GM12878 (cell line): ENCODE results near the gene KCNMB2. TPM values are rescaled to one million over a fixed set of nuclear protein-coding genes. Genes with fewer than 3 reads are reported as not detected.

Source experiments
- ATAC-seq: fragments of 200-7000 bp; cut with Tn5 transposase; 3 replicates; pipeline ENCODE4 v1.9.1; 2020; ENCODE audit warnings: mild to moderate bottlenecking, moderate library complexity
- BruUV-seq: library from RNA; stranded (reverse); fragments of 400-500 nt; replicated peaks from 2 replicates; lab custom pipeline; 2021; lab: Mats Ljungman, UMichigan
- CTCF ChIA-PET: fragments of 300-600 bp; sonication (Branson Sonifier 250); formaldehyde crosslinking; extraction: SDS; loops from one replicate; lab custom pipeline; 2021; ENCODE audit warnings: inconsistent platforms; lab: Yijun Ruan, JAX
- POLR2A ChIA-PET: fragments of 350-600 bp; formaldehyde crosslinking; extraction: SDS; loops from one replicate; lab custom pipeline; 2021; ENCODE audit warnings: inconsistent platforms; lab: Charles Lee
- RAD21 ChIA-PET: fragments of 300-600 bp; sonication (Branson Sonifier 250); formaldehyde crosslinking; loops from one replicate; lab custom pipeline; 2023; ENCODE audit warnings: antibody characterized with exemption; ENCODE audit not compliant: unreplicated experiment; lab: Charles Lee
- SMC1A ChIA-PET: fragments of 300-600 bp; sonication (Branson Sonifier 250); formaldehyde crosslinking; loops from one replicate; lab custom pipeline; 2023; ENCODE audit not compliant: unreplicated experiment, uncharacterized antibody; lab: Charles Lee
- DNase-seq: peaks from one replicate; pipeline ENCODE4 v3.0.0-alpha.2; 2011; ENCODE audit warnings: low read depth, low spot score
- FAIRE-seq: peaks from 3 replicates; lab custom pipeline; 2011; peaks lifted over from hg19 to GRCh38; lab: Jason Lieb, UNC
- H2AFZ ChIP-seq: 2 replicates; pipeline ENCODE4 v1.6.0; 2011; ENCODE audit warnings: low read depth, low read length, control low read depth; ENCODE audit not compliant: control insufficient read depth
- H3K27ac ChIP-seq: 2 replicates; pipeline ENCODE4 v1.5.1; 2011; ENCODE audit warnings: control low read depth; ENCODE audit not compliant: control insufficient read depth, insufficient read depth
- H3K27me3 ChIP-seq, 2 experiments: replicated peaks in 1 of 2; 2 replicates each; pipeline versions ENCODE4 v1.6.0 to v1.6.1; 2011; ENCODE audit warnings: low read length in 1 of 2; ENCODE audit not compliant: control insufficient read depth in 2 of 2, insufficient read depth in 2 of 2
- H3K36me3 ChIP-seq, 2 experiments: 2 replicates each; pipeline ENCODE4 v1.5.1; 2011; ENCODE audit warnings: low read length in 1 of 2; ENCODE audit not compliant: control insufficient read depth in 2 of 2, insufficient read depth in 2 of 2
- H3K4me1 ChIP-seq: 2 replicates; pipeline ENCODE4 v1.6.1; 2011; ENCODE audit warnings: mild to moderate bottlenecking, low read length, moderate library complexity, mixed read lengths; ENCODE audit not compliant: control insufficient read depth, insufficient read depth
- H3K4me2 ChIP-seq: 2 replicates; pipeline ENCODE4 v1.6.0; 2011; ENCODE audit warnings: control low read depth; ENCODE audit not compliant: control insufficient read depth, insufficient read depth
- H3K4me3 ChIP-seq: fragments of 200-600 bp; sonication (generic); 2 replicates; pipeline ENCODE4 v1.5.1; 2016
- H3K79me2 ChIP-seq: 2 replicates; pipeline ENCODE4 v1.6.0; 2011; ENCODE audit warnings: low read length; ENCODE audit not compliant: control insufficient read depth, insufficient read depth
- H3K9ac ChIP-seq: 2 replicates; pipeline ENCODE4 v1.8.0; 2011; ENCODE audit warnings: low read length, control low read depth, mixed read lengths; ENCODE audit not compliant: control insufficient read depth, insufficient read depth
- H3K9me3 ChIP-seq: replicated peaks from 3 replicates; pipeline ENCODE4 v1.5.1; 2011; ENCODE audit warnings: mild to moderate bottlenecking, low read length; ENCODE audit not compliant: control insufficient read depth, insufficient read depth
- H4K20me1 ChIP-seq: 2 replicates; pipeline ENCODE4 v1.6.0; 2011; ENCODE audit not compliant: control insufficient read depth, insufficient read depth
- ATF7 ChIP-seq: fragments of 450-650 bp; IDR thresholded peaks from 2 replicates; pipeline ENCODE4 v1.6.1; 2016; ENCODE audit warnings: low read depth, mild to moderate bottlenecking
- CEBPB ChIP-seq, 2 experiments: fragments of 150-350 bp in 1 of 2; IDR thresholded peaks; 2 replicates each; pipeline ENCODE4 v1.6.1; 2012 to 2014; ENCODE audit warnings: low read depth in 2 of 2, low read length in 2 of 2, borderline replicate concordance in 1 of 2, inconsistent platforms in 1 of 2
- FOXK2 ChIP-seq: fragments of 450-650 bp; IDR thresholded peaks from 2 replicates; pipeline ENCODE4 v1.6.1; 2017; ENCODE audit warnings: mild to moderate bottlenecking, moderate library complexity
- IRF4 ChIP-seq: IDR thresholded peaks from 2 replicates; pipeline ENCODE4 v1.6.1; 2011; ENCODE audit warnings: low read depth, low read length
- MYC ChIP-seq: IDR thresholded peaks from 2 replicates; pipeline ENCODE4 v1.6.1; 2011; ENCODE audit warnings: mild to moderate bottlenecking, low read length, moderate library complexity, inconsistent platforms; ENCODE audit not compliant: insufficient read depth, insufficient replicate concordance, insufficient read length, severe bottlenecking
- NR2C1 ChIP-seq: fragments of 450-650 bp; IDR thresholded peaks from 2 replicates; pipeline ENCODE4 v1.6.1; 2017; ENCODE audit warnings: antibody characterized with exemption, mild to moderate bottlenecking, moderate library complexity
- SIN3A ChIP-seq: IDR thresholded peaks from 2 replicates; pipeline ENCODE4 v1.6.1; 2012; ENCODE audit warnings: low read depth, low read length, improper control_type of control experiment
- SMARCA5 ChIP-seq: fragments of 450-650 bp; IDR thresholded peaks from 2 replicates; pipeline ENCODE4 v1.6.1; 2017; ENCODE audit warnings: mild to moderate bottlenecking
- TAF1 ChIP-seq: IDR thresholded peaks from 2 replicates; pipeline ENCODE4 v1.6.1; 2011; ENCODE audit warnings: mild to moderate bottlenecking, low read depth, low read length, borderline replicate concordance
- TCF7 ChIP-seq: IDR thresholded peaks from 2 replicates; pipeline ENCODE4 v1.6.1; 2014; ENCODE audit warnings: antibody characterized with exemption, borderline replicate concordance
- ZZZ3 ChIP-seq: IDR thresholded peaks from 2 replicates; pipeline ENCODE4 v1.6.1; 2011; ENCODE audit warnings: low read depth; ENCODE audit not compliant: control insufficient read depth, insufficient read length
- WGBS: methylation state at CpG from one replicate; pipeline ENCODE4 v1.1.6; 2016; ENCODE audit warnings: low lambda C conversion rate; ENCODE audit not compliant: insufficient replicate concordance, insufficient coverage; ENCODE audit errors: missing lambda C conversion rate; 5-methylcytosine and 5-hydroxymethylcytosine counted together
- in situ Hi-C: fragments of 300-500 bp; cut with MboI; formaldehyde crosslinking; loops from 9 replicates; pipeline ENCODE4 v1.14.3; 2018; ENCODE audit warnings: mixed read lengths
- intact Hi-C: fragments of 100-400 bp; cut with micrococcal nuclease; formaldehyde crosslinking; loops from one replicate; pipeline ENCODE4 v1.14.2; 2022; ENCODE audit not compliant: unreplicated experiment
- polyA plus RNA-seq, 11 experiments: library from polyadenylated mRNA; depleted of rRNA in 4 of 11; unstranded in 6 of 11; stranded (reverse) in 5 of 11; fragments of >200 nt; fragmentation: Nextera tagmentation in 4 of 11; fragmentation: Illumina TruSeq in 1 of 11; extraction: Ambion mirVana in 4 of 11; extraction: Trizol in 1 of 11; gene quantifications; 1 replicate in 1 of 11; 2 replicates in 10 of 11; pipeline versions ENCODE4 v1.2.1 to v1.2.3, GENCODE V29; 2011 to 2016; ENCODE audit warnings: inconsistent platforms in 2 of 11, missing spikeins in 2 of 11, low read depth in 1 of 11
- total RNA-seq, 4 experiments: library from RNA; depleted of rRNA in 3 of 4; stranded (reverse); fragments of >200 nt in 3 of 4; fragmentation: Illumina TruSeq in 1 of 4; extraction: Trizol in 1 of 4; gene quantifications; 2 replicates each; pipeline versions ENCODE4 v1.2.1 to v1.2.3, GENCODE V29; 2013 to 2021
- TF ChIP-seq, protein P1 (sequence below): fragments of 450-650 bp; IDR thresholded peaks from 2 replicates; pipeline ENCODE4 v1.6.1; 2017; ENCODE audit warnings: mild to moderate bottlenecking, moderate library complexity
- TF ChIP-seq, protein P2 (sequence below): fragments of 450-650 bp; IDR thresholded peaks from 2 replicates; pipeline ENCODE4 v1.6.1; 2014; ENCODE audit warnings: mild to moderate bottlenecking

KCNMB2 gene
- total and polyA plus RNA-seq, 10 of the 15 experiments (the other 5 are each of a cell fraction or from before 2014, with no cell fraction given) = 0.22 to 18.8 (median 11.0) TPM

DNA sequence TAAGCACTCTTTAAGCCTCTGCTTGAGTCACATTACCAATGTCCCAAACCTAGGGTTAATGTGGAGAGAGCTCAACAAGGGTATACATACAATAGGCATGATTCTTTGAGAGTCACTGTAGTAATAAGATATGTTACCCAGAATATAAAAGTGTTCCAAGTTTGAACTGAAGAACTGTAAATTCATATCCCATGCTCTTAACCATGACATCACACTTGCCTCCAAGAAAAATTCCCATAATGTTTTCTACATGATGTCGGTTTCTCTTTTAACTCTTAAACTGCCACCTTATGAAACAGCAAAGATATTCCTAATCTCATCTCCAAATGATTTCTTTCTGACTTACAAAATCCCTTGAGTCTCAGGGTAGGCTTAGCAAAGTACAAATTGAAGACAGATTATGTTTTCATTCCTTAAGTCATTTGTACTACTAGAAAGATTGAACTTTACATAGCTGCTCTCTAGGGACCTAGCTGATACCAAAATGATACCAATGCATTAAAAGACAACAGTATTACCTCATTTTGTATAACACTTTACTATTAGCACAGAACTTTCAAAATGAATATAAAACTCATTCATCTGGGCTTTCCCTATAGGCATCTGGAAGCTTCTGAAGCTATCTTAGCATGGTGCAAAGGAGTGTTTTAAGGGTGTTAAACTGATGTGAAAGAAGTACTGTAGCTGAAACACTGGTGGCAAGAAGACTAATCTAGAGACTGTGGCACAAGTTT, 127.1 kb downstream of the KCNMB2 start (continued):
- TF ChIP-seq, protein P1, sequence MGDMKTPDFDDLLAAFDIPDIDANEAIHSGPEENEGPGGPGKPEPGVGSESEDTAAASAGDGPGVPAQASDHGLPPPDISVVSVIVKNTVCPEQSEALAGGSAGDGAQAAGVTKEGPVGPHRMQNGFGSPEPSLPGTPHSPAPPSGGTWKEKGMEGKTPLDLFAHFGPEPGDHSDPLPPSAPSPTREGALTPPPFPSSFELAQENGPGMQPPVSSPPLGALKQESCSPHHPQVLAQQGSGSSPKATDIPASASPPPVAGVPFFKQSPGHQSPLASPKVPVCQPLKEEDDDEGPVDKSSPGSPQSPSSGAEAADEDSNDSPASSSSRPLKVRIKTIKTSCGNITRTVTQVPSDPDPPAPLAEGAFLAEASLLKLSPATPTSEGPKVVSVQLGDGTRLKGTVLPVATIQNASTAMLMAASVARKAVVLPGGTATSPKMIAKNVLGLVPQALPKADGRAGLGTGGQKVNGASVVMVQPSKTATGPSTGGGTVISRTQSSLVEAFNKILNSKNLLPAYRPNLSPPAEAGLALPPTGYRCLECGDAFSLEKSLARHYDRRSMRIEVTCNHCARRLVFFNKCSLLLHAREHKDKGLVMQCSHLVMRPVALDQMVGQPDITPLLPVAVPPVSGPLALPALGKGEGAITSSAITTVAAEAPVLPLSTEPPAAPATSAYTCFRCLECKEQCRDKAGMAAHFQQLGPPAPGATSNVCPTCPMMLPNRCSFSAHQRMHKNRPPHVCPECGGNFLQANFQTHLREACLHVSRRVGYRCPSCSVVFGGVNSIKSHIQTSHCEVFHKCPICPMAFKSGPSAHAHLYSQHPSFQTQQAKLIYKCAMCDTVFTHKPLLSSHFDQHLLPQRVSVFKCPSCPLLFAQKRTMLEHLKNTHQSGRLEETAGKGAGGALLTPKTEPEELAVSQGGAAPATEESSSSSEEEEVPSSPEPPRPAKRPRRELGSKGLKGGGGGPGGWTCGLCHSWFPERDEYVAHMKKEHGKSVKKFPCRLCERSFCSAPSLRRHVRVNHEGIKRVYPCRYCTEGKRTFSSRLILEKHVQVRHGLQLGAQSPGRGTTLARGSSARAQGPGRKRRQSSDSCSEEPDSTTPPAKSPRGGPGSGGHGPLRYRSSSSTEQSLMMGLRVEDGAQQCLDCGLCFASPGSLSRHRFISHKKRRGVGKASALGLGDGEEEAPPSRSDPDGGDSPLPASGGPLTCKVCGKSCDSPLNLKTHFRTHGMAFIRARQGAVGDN = no peak
- peak; percentile 91 for TF ChIP-seq ATF7

DNA sequence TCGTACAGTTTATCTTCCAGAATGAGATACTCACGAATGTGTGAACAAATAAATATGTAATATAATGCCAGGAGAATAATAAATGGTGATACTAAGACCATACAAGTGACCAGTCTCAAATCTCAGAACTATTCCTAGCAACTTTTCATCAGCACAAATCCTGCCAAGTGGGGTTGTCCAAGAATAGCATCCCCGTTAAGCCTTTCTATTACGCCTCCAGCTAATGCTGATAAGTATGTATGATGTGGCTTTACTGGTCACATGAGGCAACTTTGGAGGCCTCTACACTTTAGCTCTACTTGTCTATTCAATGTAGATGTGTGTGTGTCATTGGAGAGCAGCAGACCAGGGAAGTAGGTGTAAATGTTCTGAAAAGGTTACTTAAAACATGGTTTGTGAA, 129.5 kb downstream of the KCNMB2 start:
- H3K79me2 ChIP-seq = no peaks in the 10 kb centered on the region; the same call in 1 of the 2 replicates
- no peak overlapping the region for H3K4me3 ChIP-seq
- H3K27ac ChIP-seq = no peak overlapping the region
- no peaks in the 10 kb centered on the region; the same call in 2 of the 3 replicates for H3K9me3 ChIP-seq
- no peaks in the 10 kb centered on the region for H4K20me1 ChIP-seq
- 56% methylated on average over 4 of the region's 4 CpGs for WGBS
- ChIA-PET CTCF (interaction anchor here (1.1 kb wide), 1 partner anchor 11 kb away, joined by 3 read pairs; no protein-coding TSS in a partner anchor), POLR2A (no interaction called here), SMC1A (interaction anchor here (1.0 to 1.2 kb wide), 3 partner anchors 10 to 27 kb away, joined by 3 read pairs; no protein-coding TSS in a partner anchor), RAD21 (no interaction called here)
- no peaks in the 10 kb centered on the region for H3K27me3 ChIP-seq
- DNase-seq (no peak), ATAC-seq (no peak), FAIRE-seq (no peak)
- H2AFZ ChIP-seq = no peak overlapping the region
- BruUV-seq = no TSS peak
- no peak overlapping the region for H3K9ac ChIP-seq
- peaks cover 15% of the 10 kb centered on the region for H3K4me1 ChIP-seq
- no peak overlapping the region for H3K4me2 ChIP-seq
- in situ Hi-C loops (no loop called here), intact Hi-C loops (no loop called here)
- no peaks in the 10 kb centered on the region for H3K36me3 ChIP-seq
- TF ChIP-seq TCF7 (no peak), IRF4 (no peak), CEBPB (IDR thresholded peaks at IDR 0.05; ENCODE audit: borderline replicate concordance in 1 of 2, low read depth in 2 of 2, low read length in 2 of 2) (no peak), ZZZ3 (no peak), MYC (no peak), FOXK2 (no peak), NR2C1 (no peak), TAF1 (no peak), SIN3A (no peak), SMARCA5 (no peak)
- TF ChIP-seq, protein P1 = no peak
- TF ChIP-seq, protein P2, sequence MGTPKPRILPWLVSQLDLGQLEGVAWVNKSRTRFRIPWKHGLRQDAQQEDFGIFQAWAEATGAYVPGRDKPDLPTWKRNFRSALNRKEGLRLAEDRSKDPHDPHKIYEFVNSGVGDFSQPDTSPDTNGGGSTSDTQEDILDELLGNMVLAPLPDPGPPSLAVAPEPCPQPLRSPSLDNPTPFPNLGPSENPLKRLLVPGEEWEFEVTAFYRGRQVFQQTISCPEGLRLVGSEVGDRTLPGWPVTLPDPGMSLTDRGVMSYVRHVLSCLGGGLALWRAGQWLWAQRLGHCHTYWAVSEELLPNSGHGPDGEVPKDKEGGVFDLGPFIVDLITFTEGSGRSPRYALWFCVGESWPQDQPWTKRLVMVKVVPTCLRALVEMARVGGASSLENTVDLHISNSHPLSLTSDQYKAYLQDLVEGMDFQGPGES = no peak
